Measurements from ENCODE around the gene PBX2. TPM values are rescaled to one million over a fixed set of nuclear protein-coding genes. Genes with fewer than 3 reads are reported as not detected.
A peak's percentile ranks its signal among the peaks of the same experiment; 100 is the strongest.

PBX2 gene
- total RNA-seq, 6 experiments from 2014 or later, result 50.7 to 61.4 (median 56.2) TPM

- Mint-ChIP-seq H3K4me1 (ENCODE audit: low read depth) (peaks cover 49% of the 10 kb centered on the region), H3K9me3 (no peaks in the 10 kb centered on the region), H3K4me3 (no peak overlapping the region), H3K27me3 (ENCODE audit: insufficient read depth) (peaks cover 4% of the 10 kb centered on the region), H3K36me3 (ENCODE audit: low read depth) (peaks cover 27% of the 10 kb centered on the region), H3K27ac (no peak overlapping the region; the same call in 1 of the 2 replicates)
- no peak for DNase-seq
- TF ChIP-seq CTCF (IDR thresholded peaks at IDR 0.05), result no peak
These were observed 7.4 kb downstream of the PBX2 start for GRCh38 chr6:32182555-32182981.

- TF ChIP-seq CTCF (IDR thresholded peaks at IDR 0.05), result no peak
- peaks cover 49% of the 10 kb centered on the region for H3K4me1 Mint-ChIP-seq (ENCODE audit: low read depth)
- H3K4me3 Mint-ChIP-seq, result no peak overlapping the region
- H3K9me3 Mint-ChIP-seq, result no peaks in the 10 kb centered on the region
- peaks cover 4% of the 10 kb centered on the region for H3K27me3 Mint-ChIP-seq (ENCODE audit: insufficient read depth)
- DNase-seq, result no peak
- H3K27ac Mint-ChIP-seq, result no peak overlapping the region
- H3K36me3 Mint-ChIP-seq (ENCODE audit: low read depth), result peaks cover 22% of the 10 kb centered on the region
These were observed 8.0 kb downstream of the PBX2 start for GRCh38 chr6:32181915-32182529.

GRCh38 chr6:32181148-32181702 lies 8.8 kb downstream of the PBX2 start:
- H3K9me3 Mint-ChIP-seq, result no peaks in the 10 kb centered on the region
- no peak for DNase-seq
- H3K4me3 Mint-ChIP-seq, result no peak overlapping the region
- peaks cover 18% of the 10 kb centered on the region for H3K36me3 Mint-ChIP-seq (ENCODE audit: low read depth)
- H3K27me3 Mint-ChIP-seq (ENCODE audit: insufficient read depth), result peaks cover 4% of the 10 kb centered on the region
- no peak for TF ChIP-seq CTCF (IDR thresholded peaks at IDR 0.05)
- peak overlapping the region; percentile 45; the same call in 1 of the 2 replicates for H3K27ac Mint-ChIP-seq
- peaks cover 49% of the 10 kb centered on the region for H3K4me1 Mint-ChIP-seq (ENCODE audit: low read depth)

GRCh38 chr6:32179766-32180405 lies 10.1 kb downstream of the PBX2 start:
- TF ChIP-seq CTCF (IDR thresholded peaks at IDR 0.05), result no peak
- peak overlapping the region; percentile 96 for H3K4me3 Mint-ChIP-seq
- H3K9me3 Mint-ChIP-seq, result no peaks in the 10 kb centered on the region
- peaks cover 9% of the 10 kb centered on the region for H3K36me3 Mint-ChIP-seq (ENCODE audit: low read depth)
- peaks cover 43% of the 10 kb centered on the region for H3K4me1 Mint-ChIP-seq (ENCODE audit: low read depth)
- H3K27ac Mint-ChIP-seq, result no peak overlapping the region
- DNase-seq, result no peak
- peaks cover 2% of the 10 kb centered on the region for H3K27me3 Mint-ChIP-seq (ENCODE audit: insufficient read depth)

- no peak for TF ChIP-seq CTCF (IDR thresholded peaks at IDR 0.05)
- peak overlapping the region; percentile 99 for H3K27ac Mint-ChIP-seq
- peaks cover 2% of the 10 kb centered on the region for H3K27me3 Mint-ChIP-seq (ENCODE audit: insufficient read depth)
- H3K4me3 Mint-ChIP-seq, result peak overlapping the region; percentile 96
- DNase-seq, result no peak
- H3K4me1 Mint-ChIP-seq (ENCODE audit: low read depth), result peaks cover 54% of the 10 kb centered on the region
- H3K36me3 Mint-ChIP-seq (ENCODE audit: low read depth), result peaks cover 15% of the 10 kb centered on the region
- no peaks in the 10 kb centered on the region for H3K9me3 Mint-ChIP-seq
These were observed 11.2 kb downstream of the PBX2 start for GRCh38 chr6:32178547-32179440.

Data from HFFc6 (cell line).